Astrocyte of the cerebellum (primary cell): ENCODE data around the gene ZNF605.
"Not testable (repeated sequence)": the region's sequence is repeated elsewhere in the genome, so short reads cannot be mapped to it uniquely, and the experiment has no call there.

Experiments
- DNase-seq: peaks from one replicate; pipeline ENCODE4 v3.0.0-alpha.2; 2011; ENCODE audit warnings: low read depth
- H3K4me3 ChIP-seq: 2 replicates; pipeline ENCODE4 v1.5.1; 2011; ENCODE audit warnings: mild to moderate bottlenecking, low read depth, low read length, moderate library complexity
- in situ Hi-C: cut with HindIII; loops from 2 replicates; pipeline ENCODE4 v1.10.0; 2017; ENCODE audit warnings: low sequenced_read_pairs
- TF ChIP-seq, protein P1 (sequence below): IDR thresholded peaks from 2 replicates; pipeline ENCODE4 v1.5.1; 2012; ENCODE audit warnings: low read length, low read depth, moderate library complexity, mild to moderate bottlenecking; ENCODE audit errors: missing control alignments

Gene ZNF605

DNA sequence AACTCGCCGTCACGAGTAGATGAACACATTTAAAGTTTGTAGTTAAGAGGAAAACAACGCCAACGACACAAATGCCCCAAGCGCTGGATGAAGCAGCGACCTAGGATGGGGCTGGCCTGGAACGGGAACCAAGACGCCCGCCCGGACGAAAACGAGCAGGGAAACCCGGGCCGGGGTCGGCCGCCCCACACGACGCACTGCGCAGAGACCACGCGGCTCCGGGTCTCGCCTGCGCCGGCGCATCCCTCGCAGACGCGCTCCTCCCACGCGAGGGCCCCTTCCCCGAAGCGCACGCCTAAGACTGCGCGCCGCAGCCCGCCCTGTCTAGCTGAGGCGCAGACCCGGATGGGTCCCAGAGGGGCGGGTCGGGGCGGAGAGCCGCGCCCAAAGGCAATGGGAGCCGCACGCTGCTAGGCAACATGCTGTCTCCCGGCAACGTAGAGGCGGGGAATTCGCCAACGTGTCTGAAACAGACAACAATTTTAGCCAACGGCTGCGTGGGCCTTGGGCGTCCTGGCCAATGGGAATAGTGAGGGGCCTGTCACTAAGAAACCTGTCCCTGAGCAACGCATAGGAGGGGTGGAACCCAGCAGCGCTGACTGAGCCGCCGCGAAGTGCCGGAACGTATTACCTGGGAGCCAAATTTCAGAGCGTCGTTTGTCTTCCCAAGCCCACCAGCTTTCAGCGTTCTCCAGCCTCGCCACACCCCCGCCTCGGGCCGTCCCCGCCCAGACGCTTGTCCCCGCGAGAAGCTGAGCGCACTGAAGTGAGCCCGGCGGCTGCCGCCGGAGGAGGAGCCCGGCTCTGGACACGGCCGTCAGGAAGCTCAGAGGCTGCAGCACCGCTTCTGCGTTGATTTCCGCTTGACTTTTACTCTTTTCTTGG lies 47.7 kb downstream of the ZNF605 start:
- TF ChIP-seq, protein P1, sequence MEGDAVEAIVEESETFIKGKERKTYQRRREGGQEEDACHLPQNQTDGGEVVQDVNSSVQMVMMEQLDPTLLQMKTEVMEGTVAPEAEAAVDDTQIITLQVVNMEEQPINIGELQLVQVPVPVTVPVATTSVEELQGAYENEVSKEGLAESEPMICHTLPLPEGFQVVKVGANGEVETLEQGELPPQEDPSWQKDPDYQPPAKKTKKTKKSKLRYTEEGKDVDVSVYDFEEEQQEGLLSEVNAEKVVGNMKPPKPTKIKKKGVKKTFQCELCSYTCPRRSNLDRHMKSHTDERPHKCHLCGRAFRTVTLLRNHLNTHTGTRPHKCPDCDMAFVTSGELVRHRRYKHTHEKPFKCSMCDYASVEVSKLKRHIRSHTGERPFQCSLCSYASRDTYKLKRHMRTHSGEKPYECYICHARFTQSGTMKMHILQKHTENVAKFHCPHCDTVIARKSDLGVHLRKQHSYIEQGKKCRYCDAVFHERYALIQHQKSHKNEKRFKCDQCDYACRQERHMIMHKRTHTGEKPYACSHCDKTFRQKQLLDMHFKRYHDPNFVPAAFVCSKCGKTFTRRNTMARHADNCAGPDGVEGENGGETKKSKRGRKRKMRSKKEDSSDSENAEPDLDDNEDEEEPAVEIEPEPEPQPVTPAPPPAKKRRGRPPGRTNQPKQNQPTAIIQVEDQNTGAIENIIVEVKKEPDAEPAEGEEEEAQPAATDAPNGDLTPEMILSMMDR = no peak
- peak; percentile 93 for DNase-seq
- in situ Hi-C loops = no loop called here
- H3K4me3 ChIP-seq = peak overlapping the region; percentile 61

DNA sequence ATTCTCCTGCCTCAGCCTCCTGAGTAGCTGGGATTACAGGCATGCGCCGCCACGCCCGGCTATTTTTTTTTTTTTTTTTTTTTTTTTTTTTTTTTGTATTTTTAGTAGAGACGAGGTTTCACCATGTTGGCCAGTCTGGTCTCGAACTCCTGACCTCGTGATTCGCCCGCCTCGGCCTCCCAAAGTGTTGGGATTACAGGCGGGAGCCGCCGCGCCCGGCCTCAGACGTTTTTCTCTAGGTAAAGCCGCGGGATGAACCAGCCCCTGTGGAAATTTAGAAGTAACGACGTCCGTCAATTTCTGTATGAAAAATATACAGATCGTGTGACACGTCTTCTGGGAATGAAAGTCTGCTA lies 48.3 kb downstream of the ZNF605 start:
- peak overlapping the region; percentile 61 for H3K4me3 ChIP-seq
- peak; percentile 8 for DNase-seq
- in situ Hi-C loops = not testable (repeated sequence)

DNA sequence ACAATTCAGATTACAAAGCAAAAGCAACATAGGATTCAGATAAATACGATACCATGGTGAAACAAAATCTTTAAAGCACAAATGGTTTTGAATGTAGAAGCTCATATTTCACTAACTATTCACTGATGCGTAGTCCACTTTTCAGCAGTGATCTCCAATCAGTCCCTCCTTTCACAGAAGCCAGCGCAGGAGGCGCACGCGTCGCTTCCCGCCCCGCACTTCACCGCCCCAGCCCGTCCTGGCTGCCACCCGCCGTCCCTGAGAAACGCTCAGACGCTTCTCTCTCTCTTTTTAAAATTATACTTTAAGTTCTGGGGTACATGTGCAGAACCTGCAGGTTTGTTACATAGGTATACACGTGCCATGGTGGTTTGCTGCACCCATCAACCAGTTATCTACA lies 48.9 kb downstream of the ZNF605 start:
- no peak overlapping the region for H3K4me3 ChIP-seq
- in situ Hi-C loops = no loop called here
- DNase-seq = no peak
- TF ChIP-seq, protein P1 = no peak

DNA sequence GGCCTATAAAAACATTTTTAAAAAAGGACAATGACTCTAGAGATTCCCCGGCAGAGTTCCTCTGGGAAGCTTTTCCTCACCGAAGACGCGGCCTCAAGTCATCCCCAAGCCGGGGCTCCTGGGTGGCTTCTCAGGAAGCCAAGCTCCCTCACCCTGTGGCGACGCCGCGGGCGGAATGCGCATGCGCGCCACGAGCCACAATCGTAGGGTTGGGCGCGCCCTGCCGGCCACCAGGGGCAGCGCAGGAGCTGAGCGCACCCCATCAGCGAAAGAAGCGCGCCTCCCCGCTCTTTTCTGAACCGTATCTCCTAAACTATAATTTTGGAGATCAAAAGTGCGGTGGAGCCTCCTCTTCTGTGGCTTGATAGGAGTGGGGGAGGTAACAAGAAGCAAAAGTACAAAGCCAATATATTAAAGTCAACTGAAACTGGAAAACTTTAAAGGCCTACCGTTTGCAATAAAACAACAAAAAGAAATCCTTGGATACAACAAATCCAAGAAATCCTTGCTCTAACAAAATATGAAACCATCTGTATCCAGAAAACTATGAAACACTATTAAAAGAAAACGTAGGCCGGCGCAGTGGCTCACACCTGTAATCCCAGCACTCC lies 51.3 kb downstream of the ZNF605 start:
- TF ChIP-seq, protein P1 = peak; percentile 48
- in situ Hi-C loops = no loop called here
- no peak overlapping the region for H3K4me3 ChIP-seq
- no peak for DNase-seq

DNA sequence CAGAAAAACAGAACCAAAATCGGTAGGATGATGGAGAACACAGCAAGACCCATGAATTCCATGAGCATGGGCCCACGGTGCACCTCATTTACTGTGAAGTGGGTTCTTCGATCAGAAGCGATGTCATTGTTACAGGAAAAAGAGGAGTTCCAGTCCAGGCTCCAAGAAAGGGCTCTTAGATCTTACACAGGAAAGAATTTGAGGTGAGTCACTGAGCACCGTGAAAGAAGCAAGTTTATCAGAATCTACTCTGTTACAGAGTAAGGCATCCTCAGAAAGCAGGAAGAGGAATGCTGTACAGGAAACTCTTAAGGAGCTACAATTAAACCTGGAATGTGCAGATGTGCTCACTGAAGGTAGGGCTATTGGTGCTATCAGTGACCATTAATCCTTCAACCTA lies 57.1 kb downstream of the ZNF605 start:
- no peak for DNase-seq
- no peak overlapping the region for H3K4me3 ChIP-seq
- TF ChIP-seq, protein P1 = no peak
- in situ Hi-C loops = no loop called here

DNA sequence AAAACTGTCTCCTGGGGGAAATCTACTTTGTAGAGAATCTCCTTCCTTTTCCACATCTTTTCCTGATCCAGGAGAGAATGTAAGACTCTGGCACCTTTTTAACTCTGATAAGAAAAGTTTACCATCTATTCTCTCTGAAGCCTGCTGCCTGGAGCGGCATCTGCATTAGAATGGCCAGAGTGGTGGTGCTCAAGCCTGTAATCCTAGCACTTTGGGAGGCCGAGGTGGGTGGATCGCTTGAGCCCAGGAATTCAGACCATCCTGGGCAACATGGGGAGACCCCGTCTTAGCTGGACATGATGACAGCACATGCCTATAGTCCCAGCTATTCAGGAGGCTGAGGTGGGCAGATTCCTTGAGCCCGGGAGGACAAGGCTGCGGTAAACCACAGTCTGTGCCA lies 67.3 kb downstream of the ZNF605 start:
- no peak overlapping the region for H3K4me3 ChIP-seq
- DNase-seq = no peak
- TF ChIP-seq, protein P1 = no peak
- in situ Hi-C loops = no loop called here
